Mesendoderm (in vitro differentiated cells): Measurements from ENCODE around the gene KHDC4.
"Not testable (repeated sequence)": the region's sequence is repeated elsewhere in the genome, so short reads cannot be mapped to it uniquely, and the experiment has no call there.

Experiments used
- DNase-seq: peaks from one replicate; pipeline ENCODE4 v3.0.0; 2013
- H2AK5ac ChIP-seq: 2 replicates; pipeline ENCODE4 v1.6.1; 2013; ENCODE audit warnings: low read length, inconsistent platforms
- H2BK120ac ChIP-seq: 2 replicates; pipeline ENCODE4 v1.6.1; 2013; ENCODE audit warnings: low read depth, mild to moderate bottlenecking, low read length, moderate library complexity, mixed read lengths
- H2BK15ac ChIP-seq: replicated peaks from 2 replicates; pipeline ENCODE4 v1.6.1; 2013; ENCODE audit warnings: low read depth, mild to moderate bottlenecking, moderate library complexity
- H2BK5ac ChIP-seq: 2 replicates; pipeline ENCODE4 v1.6.1; 2013; ENCODE audit warnings: low read length, inconsistent platforms
- H3K18ac ChIP-seq: 2 replicates; pipeline ENCODE4 v1.6.1; 2013; ENCODE audit warnings: mild to moderate bottlenecking, low read length, mixed read lengths
- H3K23ac ChIP-seq: one replicate; pipeline ENCODE4 v1.6.1; 2013; ENCODE audit warnings: low read length
- H3K27ac ChIP-seq: 2 replicates; pipeline ENCODE4 v1.5.1; 2013; ENCODE audit warnings: low read depth, mild to moderate bottlenecking, inconsistent platforms, low read length, moderate library complexity
- H3K27me3 ChIP-seq: 2 replicates; pipeline ENCODE4 v1.6.1; 2013; ENCODE audit warnings: low read length, control low read depth, mild to moderate bottlenecking, inconsistent platforms; ENCODE audit not compliant: insufficient read depth, poor library complexity
- H3K36me3 ChIP-seq: 2 replicates; pipeline ENCODE4 v1.6.1; 2013; ENCODE audit warnings: low read length, inconsistent platforms; ENCODE audit not compliant: control insufficient read depth, insufficient read depth
- H3K4ac ChIP-seq: one replicate; pipeline ENCODE4 v1.6.1; 2013; ENCODE audit warnings: low read depth, mild to moderate bottlenecking, low read length, moderate library complexity
- H3K4me1 ChIP-seq: 2 replicates; pipeline ENCODE4 v1.6.1; 2013; ENCODE audit warnings: low read depth, low read length, inconsistent platforms; ENCODE audit not compliant: control insufficient read depth
- H3K4me2 ChIP-seq: 2 replicates; pipeline ENCODE4 v1.6.1; 2013; ENCODE audit warnings: low read length
- H3K4me3 ChIP-seq: 2 replicates; pipeline ENCODE4 v1.5.1; 2013; ENCODE audit warnings: mild to moderate bottlenecking, low read length
- H3K56ac ChIP-seq: one replicate; pipeline ENCODE4 v1.6.1; 2013; ENCODE audit warnings: low read length
- H3K79me1 ChIP-seq: 2 replicates; pipeline ENCODE4 v1.6.1; 2013; ENCODE audit warnings: low read length, inconsistent platforms
- H3K79me2 ChIP-seq: 2 replicates; pipeline ENCODE4 v1.6.1; 2013; ENCODE audit warnings: mild to moderate bottlenecking, low read length; ENCODE audit not compliant: control insufficient read depth, insufficient read depth
- H3K9ac ChIP-seq: 2 replicates; pipeline ENCODE4 v1.6.1; 2013; ENCODE audit warnings: low read length, inconsistent platforms
- H4K5ac ChIP-seq: one replicate; pipeline ENCODE4 v1.6.1; 2013; ENCODE audit warnings: low read length
- H4K8ac ChIP-seq: one replicate; pipeline ENCODE4 v1.6.1; 2013; ENCODE audit warnings: low read depth, mild to moderate bottlenecking, control low read depth, low read length, moderate library complexity
- WGBS: extraction: QIAGEN DNeasy Blood & Tissue Kit; methylation state at CpG from one replicate; pipeline ENCODE4 v1.1.7; 2013; ENCODE audit warnings: low lambda C conversion rate, missing lambda C conversion rate; ENCODE audit not compliant: insufficient coverage; ENCODE audit errors: extremely low coverage; 5-methylcytosine and 5-hydroxymethylcytosine counted together

Gene KHDC4

DNA sequence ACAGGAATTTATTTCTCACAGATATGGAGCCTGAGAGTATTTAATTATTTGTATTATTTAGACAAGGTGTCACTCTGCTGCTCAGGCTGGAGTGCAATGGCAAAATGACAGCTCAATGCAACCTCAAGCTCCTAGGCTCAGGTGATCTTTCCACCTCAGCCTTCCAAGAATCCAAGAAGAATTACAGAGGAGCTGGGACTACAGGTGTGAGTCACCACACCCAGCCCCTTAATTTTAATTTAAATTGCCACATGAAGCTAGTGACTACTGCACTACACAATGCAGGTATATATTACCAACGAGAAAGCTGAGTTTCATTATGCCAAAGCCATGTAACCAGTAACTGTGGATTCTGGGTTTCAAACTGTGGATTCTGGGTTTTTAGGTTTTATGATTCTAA, 2.1 kb downstream of the KHDC4 start:
- Histone ChIP-seq H3K27ac (no peak overlapping the region), H2BK15ac (no peak overlapping the region), H3K36me3 (peaks cover 16% of the 10 kb centered on the region), H3K27me3 (no peaks in the 10 kb centered on the region), H3K79me1 (peaks cover 10% of the 10 kb centered on the region), H3K79me2 (peaks cover 40% of the 10 kb centered on the region), H3K9ac (no peak overlapping the region), H3K4me2 (no peak overlapping the region), H2AK5ac (no peak overlapping the region), H3K18ac (no peak overlapping the region), H2BK5ac (no peak overlapping the region), H3K56ac (no peak overlapping the region), H3K4me1 (no peaks in the 10 kb centered on the region), H4K5ac (no peak overlapping the region), H2BK120ac (no peak overlapping the region), H3K4ac (no peak overlapping the region), H4K8ac (no peak overlapping the region), H3K4me3 (no peak overlapping the region), H3K23ac (no peak overlapping the region)
- peak; percentile 48 for DNase-seq
- no CpG with 5 or more reads among the region's 1 CpG for WGBS

DNA sequence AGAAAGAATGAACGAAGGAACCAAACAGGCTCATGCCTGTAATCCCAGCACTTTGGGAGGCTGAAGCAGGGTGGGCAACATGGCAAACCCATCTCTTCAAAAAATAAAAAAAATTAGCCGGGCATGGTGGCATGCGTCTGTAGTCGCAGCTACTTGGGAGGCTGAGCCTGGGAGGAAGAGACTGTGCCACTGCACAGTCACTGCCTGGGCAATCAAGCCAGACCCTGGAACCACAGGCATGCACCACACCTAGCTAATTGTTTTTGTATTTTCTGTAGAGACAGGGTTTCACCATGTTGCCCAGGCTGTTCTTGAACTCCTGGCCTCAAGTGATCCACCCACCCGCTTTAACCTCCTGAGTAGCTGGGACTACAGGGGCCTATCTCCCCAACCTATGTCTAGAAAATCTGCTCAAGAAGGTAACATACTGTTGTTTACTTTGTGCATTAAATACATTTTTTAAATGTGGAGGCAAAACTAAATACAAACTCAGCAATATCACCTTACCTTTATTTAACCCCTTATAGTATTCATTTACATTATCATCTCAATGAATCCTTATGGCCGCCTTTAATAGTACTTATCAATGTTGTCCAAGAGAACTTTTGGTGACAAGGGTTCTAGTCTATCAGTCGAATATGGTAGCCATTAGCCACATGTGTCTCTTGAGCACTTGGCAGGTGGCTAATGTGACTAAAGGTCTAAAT, 2.7 kb downstream of the KHDC4 start:
- Histone ChIP-seq H3K4ac (no peak overlapping the region), H2BK5ac (no peak overlapping the region), H3K4me1 (no peaks in the 10 kb centered on the region), H3K27me3 (no peaks in the 10 kb centered on the region), H3K4me2 (no peak overlapping the region), H4K5ac (no peak overlapping the region), H3K9ac (peak overlapping the region; percentile 32), H3K36me3 (peaks cover 22% of the 10 kb centered on the region), H3K23ac (no peak overlapping the region), H3K4me3 (no peak overlapping the region), H2BK15ac (no peak overlapping the region), H2AK5ac (no peak overlapping the region), H3K79me1 (peaks cover 12% of the 10 kb centered on the region), H3K56ac (peak overlapping the region; percentile 25), H4K8ac (no peak overlapping the region), H3K27ac (no peak overlapping the region), H3K18ac (no peak overlapping the region), H3K79me2 (peaks cover 40% of the 10 kb centered on the region), H2BK120ac (no peak overlapping the region)
- DNase-seq, result no peak
- no CpG with 5 or more reads among the region's 7 CpGs for WGBS

- H3K4me3 ChIP-seq, H3K4me2 ChIP-seq: not testable (repeated sequence)
These were observed 3.5 kb downstream of the KHDC4 start for GRCh38 chr1:155930725-155931124.

GRCh38 chr1:155929057-155929456, 5.2 kb downstream of the KHDC4 start:
- no peak overlapping the region for H3K4me3 ChIP-seq
- no CpG with 5 or more reads among the region's 5 CpGs for WGBS
- H3K9ac ChIP-seq, result no peak overlapping the region
- H3K79me2 ChIP-seq, result peaks cover 39% of the 10 kb centered on the region
- H2BK5ac ChIP-seq, result no peak overlapping the region
- no peaks in the 10 kb centered on the region for H3K4me1 ChIP-seq
- no peak overlapping the region for H2AK5ac ChIP-seq
- H2BK15ac ChIP-seq, result no peak overlapping the region
- H3K36me3 ChIP-seq, result peaks cover 28% of the 10 kb centered on the region
- H3K18ac ChIP-seq, result no peak overlapping the region
- H3K27me3 ChIP-seq, result no peaks in the 10 kb centered on the region
- H4K8ac ChIP-seq, result no peak overlapping the region
- peaks cover 12% of the 10 kb centered on the region for H3K79me1 ChIP-seq
- no peak overlapping the region for H2BK120ac ChIP-seq
- no peak overlapping the region for H3K23ac ChIP-seq
- no peak overlapping the region for H4K5ac ChIP-seq
- no peak for DNase-seq
- no peak overlapping the region for H3K56ac ChIP-seq
- no peak overlapping the region for H3K27ac ChIP-seq
- H3K4me2 ChIP-seq, result no peak overlapping the region
- H3K4ac ChIP-seq, result no peak overlapping the region

More at GRCh38 chr1:155930725-155931124, 3.5 kb downstream of the KHDC4 start:
- H3K79me1 ChIP-seq, result peaks cover 12% of the 10 kb centered on the region
- not testable (repeated sequence) for H2AK5ac ChIP-seq, DNase-seq, H3K18ac ChIP-seq, H3K4me1 ChIP-seq, H3K4ac ChIP-seq, H4K5ac ChIP-seq, H4K8ac ChIP-seq, H3K27ac ChIP-seq, H3K27me3 ChIP-seq, H3K56ac ChIP-seq, H3K23ac ChIP-seq, H2BK15ac ChIP-seq, H2BK120ac ChIP-seq, H2BK5ac ChIP-seq
- peak overlapping the region; percentile 32 for H3K9ac ChIP-seq
- peaks cover 40% of the 10 kb centered on the region for H3K79me2 ChIP-seq
- WGBS, result no CpG with 5 or more reads among the region's 10 CpGs
- H3K36me3 ChIP-seq, result peaks cover 25% of the 10 kb centered on the region

GRCh38 chr1:155925506-155925905, 8.7 kb downstream of the KHDC4 start:
- H2BK120ac ChIP-seq, result no peak overlapping the region
- no peak for DNase-seq
- no peak overlapping the region for H3K56ac ChIP-seq
- no peak overlapping the region for H4K5ac ChIP-seq
- no peak overlapping the region for H3K27ac ChIP-seq
- no CpG with 5 or more reads among the region's 2 CpGs for WGBS
- H2BK15ac ChIP-seq, result no peak overlapping the region
- H3K4me3 ChIP-seq, result no peak overlapping the region
- peaks cover 11% of the 10 kb centered on the region for H3K79me2 ChIP-seq
- H3K23ac ChIP-seq, result no peak overlapping the region
- no peak overlapping the region for H3K9ac ChIP-seq
- H3K36me3 ChIP-seq, result peaks cover 35% of the 10 kb centered on the region
- H3K79me1 ChIP-seq, result peaks cover 14% of the 10 kb centered on the region
- no peak overlapping the region for H4K8ac ChIP-seq
- H3K4me2 ChIP-seq, result no peak overlapping the region
- no peak overlapping the region for H3K18ac ChIP-seq
- no peaks in the 10 kb centered on the region for H3K27me3 ChIP-seq
- H2BK5ac ChIP-seq, result no peak overlapping the region
- H2AK5ac ChIP-seq, result no peak overlapping the region
- no peak overlapping the region for H3K4ac ChIP-seq
- H3K4me1 ChIP-seq, result no peaks in the 10 kb centered on the region

GRCh38 chr1:155920717-155921116, 13.5 kb downstream of the KHDC4 start:
- H3K9ac ChIP-seq, result no peak overlapping the region
- peaks cover 1% of the 10 kb centered on the region for H3K79me2 ChIP-seq
- H4K5ac ChIP-seq, result no peak overlapping the region
- H3K23ac ChIP-seq, result no peak overlapping the region
- no peak overlapping the region for H3K4me2 ChIP-seq
- no peak overlapping the region for H3K27ac ChIP-seq
- H3K56ac ChIP-seq, result no peak overlapping the region
- no peaks in the 10 kb centered on the region for H3K4me1 ChIP-seq
- no peak overlapping the region for H2BK15ac ChIP-seq
- H3K4ac ChIP-seq, result no peak overlapping the region
- H3K4me3 ChIP-seq, result no peak overlapping the region
- DNase-seq, result no peak
- no peak overlapping the region for H2BK5ac ChIP-seq
- peaks cover 21% of the 10 kb centered on the region for H3K36me3 ChIP-seq
- no CpG with 5 or more reads among the region's 3 CpGs for WGBS
- no peak overlapping the region for H2BK120ac ChIP-seq
- H3K27me3 ChIP-seq, result no peaks in the 10 kb centered on the region
- no peak overlapping the region for H3K18ac ChIP-seq
- no peak overlapping the region for H4K8ac ChIP-seq
- H3K79me1 ChIP-seq, result peaks cover 5% of the 10 kb centered on the region
- no peak overlapping the region for H2AK5ac ChIP-seq
